ENCODE data around the gene STOM.

Gene STOM

DNA sequence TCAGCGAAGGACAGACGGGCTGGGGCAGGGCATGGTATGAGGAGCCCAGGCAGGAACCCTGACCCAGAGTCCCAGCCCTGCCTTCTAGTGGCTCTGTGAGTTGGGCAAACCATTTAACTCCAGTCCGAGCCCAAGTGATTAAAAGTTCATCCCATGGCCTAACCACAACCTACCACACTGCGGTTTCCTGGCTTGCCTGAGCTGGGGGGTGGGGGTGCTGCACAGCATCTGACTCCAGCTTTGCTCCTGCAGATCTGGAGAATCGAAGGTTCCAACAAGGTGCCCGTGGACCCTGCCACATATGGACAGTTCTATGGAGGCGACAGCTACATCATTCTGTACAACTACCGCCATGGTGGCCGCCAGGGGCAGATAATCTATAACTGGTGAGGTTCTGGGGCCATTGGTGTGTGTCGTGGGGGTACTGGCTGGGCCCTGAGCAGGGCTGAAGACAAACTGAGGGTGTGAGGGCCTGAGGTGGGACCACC, 49.0 kb downstream of the STOM start:
- H4K91ac ChIP-seq (ENCODE audit: low read depth, low read length, poor library complexity) = no peak overlapping the region
- H3K4ac ChIP-seq (ENCODE audit: low read length) = no peak overlapping the region
- H3K14ac ChIP-seq (ENCODE audit: low read length) = no peak overlapping the region
- H3K18ac ChIP-seq (ENCODE audit: low read length) = no peak overlapping the region
- no peak overlapping the region for H3K4me3 ChIP-seq (ENCODE audit: low read length in 2 of 2)
- H2BK5ac ChIP-seq (ENCODE audit: low read length) = no peak overlapping the region
- H3K4me1 ChIP-seq (ENCODE audit: control insufficient read depth in 2 of 2, insufficient read depth in 1 of 2, low read depth in 1 of 2, low read length in 2 of 2) = peaks cover 4 to 5% of the 10 kb centered on the region in 2 donors
- H3K23ac ChIP-seq (ENCODE audit: low read depth, low read length, poor library complexity) = no peak overlapping the region
- no peaks in the 10 kb centered on the region for H3K27me3 ChIP-seq (ENCODE audit: control insufficient read depth in 3 of 3, insufficient read depth in 3 of 3, low read depth in 1 of 3, low read length in 3 of 3)
- H3K4me2 ChIP-seq (ENCODE audit: insufficient read depth, low read length, poor library complexity, severe bottlenecking) = no peak overlapping the region
- no peak overlapping the region for H3K9ac ChIP-seq (ENCODE audit: low read depth, low read length, poor library complexity)
- H3K9me3 ChIP-seq (replicated peaks in 1 of 2; ENCODE audit: control insufficient read depth in 2 of 2, insufficient read depth in 1 of 2, low read depth in 1 of 2, low read length in 2 of 2) = no peaks in the 10 kb centered on the region
- no peak overlapping the region for H2AK5ac ChIP-seq (ENCODE audit: low read depth, low read length)
- H3K36me3 ChIP-seq (replicated peaks in 1 of 2; ENCODE audit: control insufficient read depth in 2 of 2, insufficient read depth in 2 of 2, low read length in 2 of 2) = peaks cover 2 to 3% of the 10 kb centered on the region in 2 donors
- H2AFZ ChIP-seq (ENCODE audit: low read length) = no peak overlapping the region
- no peak overlapping the region for H2BK15ac ChIP-seq (ENCODE audit: low read length)
- no peak overlapping the region for H3K27ac ChIP-seq (replicated peaks; ENCODE audit: low read length)
- no peak overlapping the region for H2BK120ac ChIP-seq (ENCODE audit: low read depth, low read length)
- no CpG with 5 or more reads among the region's 10 CpGs for WGBS, 2 donors (ENCODE audit: extremely low coverage in 2 of 2, insufficient read length in 2 of 2, insufficient replicate concordance in 1 of 2)
- no peak for DNase-seq (ENCODE audit: low spot score)
- H4K8ac ChIP-seq (ENCODE audit: low read depth, low read length) = no peak overlapping the region
- no peak overlapping the region for H2BK12ac ChIP-seq (ENCODE audit: low read length)
- H3K79me1 ChIP-seq (ENCODE audit: low read depth, low read length) = no peaks in the 10 kb centered on the region

DNA sequence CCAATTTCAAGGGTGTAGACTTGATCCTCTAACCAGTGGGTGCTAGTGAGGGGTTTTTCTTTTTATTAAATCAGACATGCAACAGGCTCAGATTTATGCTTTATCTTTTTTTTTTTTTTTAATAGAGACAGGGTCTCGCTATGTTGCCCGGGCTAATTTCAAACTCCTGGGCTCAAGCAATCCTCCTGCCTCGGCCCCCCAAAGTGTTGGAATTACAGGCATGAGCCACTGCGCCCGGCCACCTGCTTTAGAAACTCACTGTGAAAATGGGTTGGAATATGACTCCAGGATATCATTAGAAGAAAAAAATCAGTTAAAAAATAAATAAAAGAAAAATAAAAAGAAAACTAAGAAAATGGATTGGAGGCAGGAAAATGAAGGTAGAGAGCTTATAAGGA, 50.7 kb downstream of the STOM start:
- no peak overlapping the region for H2AK5ac ChIP-seq (ENCODE audit: low read depth, low read length)
- no CpG with 5 or more reads among the region's 5 CpGs for WGBS, 2 donors (ENCODE audit: extremely low coverage in 2 of 2, insufficient read length in 2 of 2, insufficient replicate concordance in 1 of 2)
- H2BK15ac ChIP-seq (ENCODE audit: low read length) = no peak overlapping the region
- H2BK5ac ChIP-seq (ENCODE audit: low read length) = no peak overlapping the region
- H2BK120ac ChIP-seq (ENCODE audit: low read depth, low read length) = no peak overlapping the region
- peaks cover 2 to 3% of the 10 kb centered on the region in 2 donors for H3K36me3 ChIP-seq (replicated peaks in 1 of 2; ENCODE audit: control insufficient read depth in 2 of 2, insufficient read depth in 2 of 2, low read length in 2 of 2)
- no peak overlapping the region for H3K4me3 ChIP-seq (ENCODE audit: low read length in 2 of 2)
- H3K23ac ChIP-seq (ENCODE audit: low read depth, low read length, poor library complexity) = no peak overlapping the region
- H4K8ac ChIP-seq (ENCODE audit: low read depth, low read length) = no peak overlapping the region
- H3K27me3 ChIP-seq (ENCODE audit: control insufficient read depth in 3 of 3, insufficient read depth in 3 of 3, low read depth in 1 of 3, low read length in 3 of 3) = no peaks in the 10 kb centered on the region
- H3K27ac ChIP-seq (replicated peaks; ENCODE audit: low read length) = no peak overlapping the region
- H3K79me1 ChIP-seq (ENCODE audit: low read depth, low read length) = no peaks in the 10 kb centered on the region
- H3K9me3 ChIP-seq (replicated peaks in 1 of 2; ENCODE audit: control insufficient read depth in 2 of 2, insufficient read depth in 1 of 2, low read depth in 1 of 2, low read length in 2 of 2) = no peaks in the 10 kb centered on the region
- no peaks in the 10 kb centered on the region for H3K4me1 ChIP-seq (ENCODE audit: control insufficient read depth in 2 of 2, insufficient read depth in 1 of 2, low read depth in 1 of 2, low read length in 2 of 2)
- H3K4ac ChIP-seq (ENCODE audit: low read length) = no peak overlapping the region
- no peak overlapping the region for H3K9ac ChIP-seq (ENCODE audit: low read depth, low read length, poor library complexity)
- H4K91ac ChIP-seq (ENCODE audit: low read depth, low read length, poor library complexity) = no peak overlapping the region
- no peak overlapping the region for H2AFZ ChIP-seq (ENCODE audit: low read length)
- H3K4me2 ChIP-seq (ENCODE audit: insufficient read depth, low read length, poor library complexity, severe bottlenecking) = no peak overlapping the region
- DNase-seq (ENCODE audit: low spot score) = no peak
- no peak overlapping the region for H3K18ac ChIP-seq (ENCODE audit: low read length)
- H2BK12ac ChIP-seq (ENCODE audit: low read length) = no peak overlapping the region
- H3K14ac ChIP-seq (ENCODE audit: low read length) = no peak overlapping the region

DNA sequence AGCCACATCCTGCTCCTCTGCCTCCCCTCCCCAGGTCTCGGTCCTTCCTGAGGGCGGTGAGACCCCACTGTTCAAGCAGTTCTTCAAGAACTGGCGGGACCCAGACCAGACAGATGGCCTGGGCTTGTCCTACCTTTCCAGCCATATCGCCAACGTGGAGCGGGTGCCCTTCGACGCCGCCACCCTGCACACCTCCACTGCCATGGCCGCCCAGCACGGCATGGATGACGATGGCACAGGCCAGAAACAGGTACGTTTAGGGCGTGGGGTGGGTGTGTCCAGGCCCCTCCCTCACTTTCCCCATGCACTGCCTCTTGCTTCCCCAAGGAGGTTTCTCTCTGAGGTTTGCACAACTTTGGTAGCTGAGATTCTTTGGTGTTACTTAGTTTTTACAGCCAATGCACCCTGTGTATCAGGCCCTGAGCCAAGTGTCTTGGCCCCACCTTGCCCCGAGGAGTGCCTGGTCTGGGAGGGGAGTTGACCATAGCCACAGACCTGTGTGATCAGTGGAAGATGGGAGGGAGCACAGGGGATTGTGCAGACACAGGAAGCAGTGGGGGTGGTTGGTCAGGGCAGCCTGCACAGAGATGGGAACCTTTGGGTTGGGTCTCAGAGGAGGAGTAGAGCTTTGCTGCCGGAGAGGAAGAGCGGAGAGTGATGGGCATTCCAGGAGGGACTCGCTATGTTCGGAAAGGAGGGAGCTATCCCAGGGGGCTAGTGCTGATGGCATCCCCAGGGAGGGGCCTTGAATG, 51.2 kb downstream of the STOM start:
- H3K27me3 ChIP-seq (ENCODE audit: control insufficient read depth in 3 of 3, insufficient read depth in 3 of 3, low read depth in 1 of 3, low read length in 3 of 3) = no peaks in the 10 kb centered on the region
- H2BK5ac ChIP-seq (ENCODE audit: low read length) = no peak overlapping the region
- H3K18ac ChIP-seq (ENCODE audit: low read length) = no peak overlapping the region
- H3K4me2 ChIP-seq (ENCODE audit: insufficient read depth, low read length, poor library complexity, severe bottlenecking) = no peak overlapping the region
- H3K27ac ChIP-seq (replicated peaks; ENCODE audit: low read length) = no peak overlapping the region
- H3K23ac ChIP-seq (ENCODE audit: low read depth, low read length, poor library complexity) = no peak overlapping the region
- peak overlapping the region; percentile 27 for H3K9ac ChIP-seq (ENCODE audit: low read depth, low read length, poor library complexity)
- no peak overlapping the region for H3K4ac ChIP-seq (ENCODE audit: low read length)
- H3K4me1 ChIP-seq (ENCODE audit: control insufficient read depth in 2 of 2, insufficient read depth in 1 of 2, low read depth in 1 of 2, low read length in 2 of 2) = no peaks in the 10 kb centered on the region
- no peaks in the 10 kb centered on the region for H3K9me3 ChIP-seq (replicated peaks in 1 of 2; ENCODE audit: control insufficient read depth in 2 of 2, insufficient read depth in 1 of 2, low read depth in 1 of 2, low read length in 2 of 2)
- H2AFZ ChIP-seq (ENCODE audit: low read length) = no peak overlapping the region
- no peak overlapping the region for H2BK15ac ChIP-seq (ENCODE audit: low read length)
- H2BK120ac ChIP-seq (ENCODE audit: low read depth, low read length) = no peak overlapping the region
- DNase-seq (ENCODE audit: low spot score) = no peak
- H3K4me3 ChIP-seq (ENCODE audit: low read length in 2 of 2) = no peak overlapping the region
- H4K91ac ChIP-seq (ENCODE audit: low read depth, low read length, poor library complexity) = no peak overlapping the region
- peak overlapping the region; percentile 39 for H2AK5ac ChIP-seq (ENCODE audit: low read depth, low read length)
- H3K36me3 ChIP-seq (replicated peaks in 1 of 2; ENCODE audit: control insufficient read depth in 2 of 2, insufficient read depth in 2 of 2, low read length in 2 of 2) = peaks cover 2 to 3% of the 10 kb centered on the region in 2 donors
- H3K79me1 ChIP-seq (ENCODE audit: low read depth, low read length) = no peaks in the 10 kb centered on the region
- no CpG with 5 or more reads among the region's 19 CpGs for WGBS, 2 donors (ENCODE audit: extremely low coverage in 2 of 2, insufficient read length in 2 of 2, insufficient replicate concordance in 1 of 2)
- no peak overlapping the region for H3K14ac ChIP-seq (ENCODE audit: low read length)
- no peak overlapping the region for H2BK12ac ChIP-seq (ENCODE audit: low read length)
- no peak overlapping the region for H4K8ac ChIP-seq (ENCODE audit: low read depth, low read length)

DNA sequence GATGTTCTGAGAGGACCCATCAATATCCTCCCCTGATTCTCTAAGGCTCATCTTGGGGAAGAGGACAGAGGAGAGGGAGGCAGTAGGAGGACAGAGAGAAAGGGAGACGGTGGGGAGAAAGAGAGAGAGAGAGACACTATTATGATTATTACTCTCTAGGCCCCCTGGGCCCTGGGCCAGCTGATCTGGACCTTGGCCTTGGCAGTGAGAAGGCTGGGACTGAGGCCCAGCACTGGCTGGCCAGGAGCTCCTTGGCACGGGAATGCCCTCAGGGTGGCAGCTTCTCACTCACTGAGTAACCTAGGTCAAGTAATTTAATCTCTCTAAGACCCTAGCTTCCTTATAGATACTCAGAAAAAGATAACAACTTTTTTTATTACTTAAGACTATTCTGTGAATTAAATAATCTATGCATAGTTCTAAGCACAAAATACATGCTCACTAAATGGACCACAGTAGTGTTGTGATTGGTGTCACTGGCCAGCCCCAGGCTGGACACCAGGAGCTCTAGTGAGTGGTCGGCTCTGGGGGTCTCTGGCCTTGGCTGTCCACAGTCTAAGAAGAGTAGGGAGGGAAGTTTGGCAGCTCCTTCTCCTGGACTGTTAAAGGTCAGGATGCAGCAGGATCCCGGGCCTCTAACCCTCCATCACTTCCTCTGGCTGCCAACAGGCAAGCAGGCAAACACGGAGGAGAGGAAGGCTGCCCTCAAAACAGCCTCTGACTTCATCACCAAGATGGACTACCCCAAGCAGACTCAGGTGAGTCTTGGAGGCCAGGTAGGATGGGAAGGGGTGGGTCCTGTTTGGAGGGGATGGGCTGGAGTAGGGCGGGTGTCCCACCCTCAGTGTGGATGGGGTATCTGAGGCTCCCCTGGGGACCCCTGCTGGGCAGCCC, 52.1 kb downstream of the STOM start:
- Histone ChIP-seq H2AK5ac (ENCODE audit: low read depth, low read length) (no peak overlapping the region), H3K18ac (ENCODE audit: low read length) (no peak overlapping the region), H2BK12ac (ENCODE audit: low read length) (no peak overlapping the region), H3K27ac (replicated peaks; ENCODE audit: low read length) (no peak overlapping the region), H3K79me1 (ENCODE audit: low read depth, low read length) (no peaks in the 10 kb centered on the region), H3K4me1 (ENCODE audit: control insufficient read depth in 2 of 2, insufficient read depth in 1 of 2, low read depth in 1 of 2, low read length in 2 of 2) (no peaks in the 10 kb centered on the region), H3K4ac (ENCODE audit: low read length) (no peak overlapping the region), H4K91ac (ENCODE audit: low read depth, low read length, poor library complexity) (no peak overlapping the region), H3K9me3 (replicated peaks in 1 of 2; ENCODE audit: control insufficient read depth in 2 of 2, insufficient read depth in 1 of 2, low read depth in 1 of 2, low read length in 2 of 2) (no peaks in the 10 kb centered on the region), H4K8ac (ENCODE audit: low read depth, low read length) (no peak overlapping the region), H2AFZ (ENCODE audit: low read length) (no peak overlapping the region), H3K4me3 (ENCODE audit: low read length in 2 of 2) (no peak overlapping the region), H2BK15ac (ENCODE audit: low read length) (no peak overlapping the region), H3K27me3 (ENCODE audit: control insufficient read depth in 3 of 3, insufficient read depth in 3 of 3, low read depth in 1 of 3, low read length in 3 of 3) (no peaks in the 10 kb centered on the region), H2BK120ac (ENCODE audit: low read depth, low read length) (no peak overlapping the region), H3K23ac (ENCODE audit: low read depth, low read length, poor library complexity) (no peak overlapping the region), H3K14ac (ENCODE audit: low read length) (no peak overlapping the region), H3K36me3 (replicated peaks in 1 of 2; ENCODE audit: control insufficient read depth in 2 of 2, insufficient read depth in 2 of 2, low read length in 2 of 2) (peaks cover 2 to 3% of the 10 kb centered on the region in 2 donors), H3K9ac (ENCODE audit: low read depth, low read length, poor library complexity) (no peak overlapping the region), H3K4me2 (ENCODE audit: insufficient read depth, low read length, poor library complexity, severe bottlenecking) (no peak overlapping the region), H2BK5ac (ENCODE audit: low read length) (no peak overlapping the region)
- no peak for DNase-seq (ENCODE audit: low spot score)
- WGBS, 2 donors (ENCODE audit: extremely low coverage in 2 of 2, insufficient read length in 2 of 2, insufficient replicate concordance in 1 of 2) = no CpG with 5 or more reads among the region's 6 CpGs
